Gastroesophageal sphincter (tissue), 3 donors: Measurements from ENCODE around the gene C11orf65.
"Not testable (repeated sequence)": the region's sequence is repeated elsewhere in the genome, so short reads cannot be mapped to it uniquely, and the experiment has no call there.

Experiments
- POLR2A ChIP-seq, 2 donors: fragments of 450-650 bp; IDR thresholded peaks; one replicate each; pipeline ENCODE4 v1.6.1; 2017; ENCODE audit warnings: antibody characterized with exemption in 2 of 2, mild to moderate bottlenecking in 2 of 2, moderate library complexity in 1 of 2
- TF ChIP-seq, protein P1 (sequence below), 4 experiments: fragments of 200-600 bp in 2 of 4; fragments of 450-650 bp in 2 of 4; sonication (generic) in 1 of 4; IDR thresholded peaks; one replicate each; pipeline ENCODE4 v1.5.1; 2017 to 2019; ENCODE audit warnings: antibody characterized with exemption in 4 of 4, mild to moderate bottlenecking in 2 of 4, moderate library complexity in 2 of 4

DNA sequence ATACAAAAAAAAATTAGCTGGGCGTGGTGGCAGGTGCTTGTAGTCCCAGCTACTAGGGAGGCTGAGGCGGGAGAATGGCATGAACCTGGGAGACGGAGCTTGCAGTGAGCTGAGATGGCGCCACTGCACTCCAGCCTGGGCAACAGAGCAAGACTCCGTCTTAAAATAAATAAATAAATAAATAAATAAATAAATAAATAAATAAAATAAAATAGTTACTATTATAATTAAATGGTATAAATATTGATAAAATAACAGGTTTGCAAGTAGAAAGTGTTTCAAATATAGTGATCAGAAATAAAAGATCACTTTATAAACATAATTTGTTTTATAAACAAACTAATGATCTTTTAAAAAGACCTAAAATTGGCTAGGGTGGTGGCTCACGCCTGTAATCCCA lies 70.7 kb downstream of the C11orf65 start:
- TF ChIP-seq POLR2A (IDR thresholded peaks at IDR 0.05) = not testable (repeated sequence)
- TF ChIP-seq, protein P1, sequence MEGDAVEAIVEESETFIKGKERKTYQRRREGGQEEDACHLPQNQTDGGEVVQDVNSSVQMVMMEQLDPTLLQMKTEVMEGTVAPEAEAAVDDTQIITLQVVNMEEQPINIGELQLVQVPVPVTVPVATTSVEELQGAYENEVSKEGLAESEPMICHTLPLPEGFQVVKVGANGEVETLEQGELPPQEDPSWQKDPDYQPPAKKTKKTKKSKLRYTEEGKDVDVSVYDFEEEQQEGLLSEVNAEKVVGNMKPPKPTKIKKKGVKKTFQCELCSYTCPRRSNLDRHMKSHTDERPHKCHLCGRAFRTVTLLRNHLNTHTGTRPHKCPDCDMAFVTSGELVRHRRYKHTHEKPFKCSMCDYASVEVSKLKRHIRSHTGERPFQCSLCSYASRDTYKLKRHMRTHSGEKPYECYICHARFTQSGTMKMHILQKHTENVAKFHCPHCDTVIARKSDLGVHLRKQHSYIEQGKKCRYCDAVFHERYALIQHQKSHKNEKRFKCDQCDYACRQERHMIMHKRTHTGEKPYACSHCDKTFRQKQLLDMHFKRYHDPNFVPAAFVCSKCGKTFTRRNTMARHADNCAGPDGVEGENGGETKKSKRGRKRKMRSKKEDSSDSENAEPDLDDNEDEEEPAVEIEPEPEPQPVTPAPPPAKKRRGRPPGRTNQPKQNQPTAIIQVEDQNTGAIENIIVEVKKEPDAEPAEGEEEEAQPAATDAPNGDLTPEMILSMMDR (IDR thresholded peaks at IDR 0.05) = not testable (repeated sequence)
